SU-DHL-6 (cell line): ENCODE measurements around the gene CYP4F12.

Source experiments
- EZH2phosphoT487 ChIP-seq: fragments of 200-600 bp; sonication (generic), shearing (Covaris generic); conservative IDR thresholded peaks from 2 replicates; pipeline ENCODE4 v1.6.1; 2018; ENCODE audit warnings: mild to moderate bottlenecking, antibody characterized with exemption, low read length, moderate library complexity, mixed read lengths
- TF ChIP-seq, protein P1 (sequence below): fragments of 200-600 bp; sonication (generic); IDR thresholded peaks from one replicate; pipeline ENCODE4 v1.5.1; 2017; ENCODE audit warnings: antibody characterized with exemption, mild to moderate bottlenecking, low read length, moderate library complexity; ENCODE audit not compliant: insufficient read depth, poor library complexity, severe bottlenecking

DNA sequence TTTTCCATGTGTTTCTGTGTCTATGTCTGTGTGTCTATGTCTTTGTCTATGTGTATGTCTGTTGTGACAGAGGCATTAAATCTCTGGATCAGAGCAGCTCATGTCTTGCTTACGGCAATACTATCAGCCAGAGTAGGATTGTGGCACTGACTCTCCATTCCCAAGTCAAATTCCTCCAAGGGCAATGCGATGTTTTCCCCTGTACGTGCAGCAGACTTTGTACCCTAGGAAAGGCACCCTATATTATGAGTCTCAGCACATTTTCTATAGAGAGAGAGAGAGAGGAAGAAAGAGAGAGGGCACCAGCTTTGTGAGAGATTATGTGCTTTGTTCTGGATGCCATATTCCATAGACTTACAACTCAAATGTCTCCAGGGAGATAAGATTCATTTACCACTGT, 21.1 kb upstream of the CYP4F12 start:
- TF ChIP-seq, protein P1, sequence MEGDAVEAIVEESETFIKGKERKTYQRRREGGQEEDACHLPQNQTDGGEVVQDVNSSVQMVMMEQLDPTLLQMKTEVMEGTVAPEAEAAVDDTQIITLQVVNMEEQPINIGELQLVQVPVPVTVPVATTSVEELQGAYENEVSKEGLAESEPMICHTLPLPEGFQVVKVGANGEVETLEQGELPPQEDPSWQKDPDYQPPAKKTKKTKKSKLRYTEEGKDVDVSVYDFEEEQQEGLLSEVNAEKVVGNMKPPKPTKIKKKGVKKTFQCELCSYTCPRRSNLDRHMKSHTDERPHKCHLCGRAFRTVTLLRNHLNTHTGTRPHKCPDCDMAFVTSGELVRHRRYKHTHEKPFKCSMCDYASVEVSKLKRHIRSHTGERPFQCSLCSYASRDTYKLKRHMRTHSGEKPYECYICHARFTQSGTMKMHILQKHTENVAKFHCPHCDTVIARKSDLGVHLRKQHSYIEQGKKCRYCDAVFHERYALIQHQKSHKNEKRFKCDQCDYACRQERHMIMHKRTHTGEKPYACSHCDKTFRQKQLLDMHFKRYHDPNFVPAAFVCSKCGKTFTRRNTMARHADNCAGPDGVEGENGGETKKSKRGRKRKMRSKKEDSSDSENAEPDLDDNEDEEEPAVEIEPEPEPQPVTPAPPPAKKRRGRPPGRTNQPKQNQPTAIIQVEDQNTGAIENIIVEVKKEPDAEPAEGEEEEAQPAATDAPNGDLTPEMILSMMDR: no peak
- TF ChIP-seq EZH2phosphoT487: no peak
